NAMALWA (cell line): ENCODE data around the gene CFAP58.

Experiments used
- DNase-seq: peaks from one replicate; pipeline ENCODE4 v3.0.0-alpha.2; 2015; ENCODE audit warnings: low spot score

Gene CFAP58

DNA sequence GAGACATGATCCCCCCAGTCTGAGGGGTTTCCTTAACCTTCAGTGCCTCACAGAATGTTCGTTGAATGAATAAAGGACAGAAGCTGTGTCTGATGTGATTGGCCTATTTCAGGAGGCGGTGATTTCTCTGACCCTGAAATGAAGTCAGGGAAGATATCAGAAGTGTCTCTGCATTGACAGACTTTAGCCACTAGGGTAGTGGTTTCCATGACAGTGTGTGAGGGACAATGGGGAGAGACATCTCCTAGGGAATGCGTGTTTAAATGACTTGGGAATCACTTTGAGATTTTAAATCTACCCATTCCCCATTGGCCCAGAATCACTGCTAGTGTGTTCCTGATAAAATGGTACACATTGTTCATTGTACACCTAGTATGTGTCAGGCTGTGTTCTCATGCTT is 132.0 kb downstream of the CFAP58 start:
- peak; percentile 27 for DNase-seq

- DNase-seq = no peak
These were observed 133.2 kb downstream of the CFAP58 start for GRCh38 chr10:104486803-104487202.

DNA sequence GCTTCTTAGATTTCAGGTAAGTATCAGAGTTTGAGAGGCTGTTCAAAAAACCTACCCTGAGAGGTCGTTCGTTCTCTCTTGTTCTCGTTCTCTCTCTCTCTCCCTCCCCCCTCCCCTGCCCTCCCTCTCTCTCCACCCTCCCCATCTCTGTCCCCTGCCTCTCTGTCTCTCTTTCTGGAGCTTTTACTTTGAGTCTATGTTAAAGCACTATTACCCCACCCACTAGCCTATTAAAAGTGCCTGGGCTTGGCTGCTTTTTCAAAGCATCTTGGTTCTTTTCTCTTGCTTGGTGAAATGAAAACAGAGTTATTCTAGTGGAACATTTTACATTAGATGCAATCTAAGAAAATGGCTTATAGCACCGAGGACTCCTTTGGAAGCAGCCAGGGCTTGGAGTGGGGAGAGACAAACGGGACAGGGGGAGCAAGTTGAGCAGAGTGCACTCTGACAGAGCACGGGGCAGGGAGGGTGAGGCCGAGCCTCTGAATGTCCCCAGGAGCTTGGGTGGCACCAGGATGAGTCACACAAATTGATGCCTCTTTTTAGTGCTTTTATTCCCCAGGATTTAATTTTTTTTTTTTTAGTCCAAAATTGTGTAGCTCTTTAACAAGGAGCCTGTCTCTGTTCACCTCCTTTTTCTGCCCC is 134.3 kb downstream of the CFAP58 start:
- no peak for DNase-seq

DNA sequence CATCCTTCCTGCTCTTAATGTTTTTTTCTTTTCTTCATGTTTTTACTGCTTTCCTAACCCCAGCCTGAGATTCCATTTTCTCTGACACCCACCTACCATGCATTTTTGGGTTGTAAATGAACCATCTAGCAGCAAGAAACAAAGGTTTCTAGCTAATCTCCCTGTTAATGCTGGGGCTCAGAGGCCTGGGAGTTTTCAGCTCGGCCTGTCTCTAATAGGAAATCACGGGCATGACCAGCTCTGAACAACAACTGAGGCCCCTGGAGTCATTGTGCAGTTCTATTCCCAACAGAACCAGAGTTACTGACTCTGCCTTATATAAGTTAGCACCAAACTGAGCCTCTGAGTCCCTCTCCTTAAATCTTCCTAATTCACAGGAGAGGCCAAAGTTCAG is 134.8 kb downstream of the CFAP58 start:
- DNase-seq = no peak

- no peak for DNase-seq
These were observed 138.8 kb downstream of the CFAP58 start for GRCh38 chr10:104492329-104492940.

GRCh38 chr10:104498347-104499081 is 144.9 kb downstream of the CFAP58 start:
- DNase-seq = no peak

- no peak for DNase-seq
These were observed 147.8 kb downstream of the CFAP58 start for GRCh38 chr10:104501449-104501848.

DNA sequence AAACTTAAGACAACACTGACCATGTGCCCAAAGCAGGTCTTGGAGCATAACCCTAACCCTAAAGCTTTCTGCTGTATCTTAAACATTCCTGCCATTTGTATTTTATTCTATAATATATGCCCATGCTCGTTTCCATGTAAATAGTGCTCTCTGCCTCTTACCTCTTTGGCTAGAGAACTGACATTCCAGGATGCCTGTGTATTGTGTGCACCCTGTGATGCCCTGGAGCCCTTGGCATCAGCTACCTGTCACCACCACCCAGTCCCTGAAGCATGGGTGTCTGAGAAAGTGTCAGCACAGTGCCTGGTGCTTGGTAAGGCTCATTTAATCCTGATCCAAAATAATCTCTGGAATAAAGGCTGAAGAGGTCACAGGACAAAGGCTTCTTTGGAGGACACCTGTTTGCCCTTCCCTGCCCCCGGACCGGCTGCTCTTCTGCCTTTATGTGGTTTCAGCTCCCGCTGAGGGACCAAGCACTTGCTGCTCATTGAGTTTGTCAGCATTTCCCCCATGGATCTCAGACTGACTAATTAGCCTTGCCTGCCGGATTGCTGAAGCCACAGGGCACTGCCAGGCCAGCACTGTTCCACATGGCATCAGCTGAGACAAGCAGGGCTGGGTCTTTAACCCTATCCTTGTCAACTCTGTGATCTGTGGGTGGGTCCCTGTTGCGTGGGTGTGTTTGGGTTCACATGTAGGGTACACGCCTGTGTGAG is 148.4 kb downstream of the CFAP58 start:
- no peak for DNase-seq

GRCh38 chr10:104502907-104503306 is 149.3 kb downstream of the CFAP58 start:
- DNase-seq = no peak
